PC-3 (cell line): ENCODE measurements around the gene E2F7. TPM values are rescaled to one million over a fixed set of nuclear protein-coding genes. Genes with fewer than 3 reads are reported as not detected.

Experiments
- ATAC-seq: fragments of 200-7000 bp; cut with Tn5 transposase; 2 replicates; pipeline ENCODE4 v1.9.1; 2020; ENCODE audit warnings: mild to moderate bottlenecking, moderate library complexity
- BruUV-seq: library from RNA; stranded (reverse); fragments of 400-500 nt; replicated peaks from 2 replicates; lab custom pipeline; 2021; lab: Mats Ljungman, UMichigan
- CTCF ChIA-PET: fragments of 300-600 bp; sonication (Branson Sonifier 250); formaldehyde crosslinking; loops from one replicate; lab custom pipeline; 2022; ENCODE audit warnings: antibody characterized with exemption; lab: Charles Lee
- POLR2A ChIA-PET: fragments of 300-600 bp; sonication (Branson Sonifier 250); formaldehyde crosslinking; loops from one replicate; lab custom pipeline; 2022; ENCODE audit warnings: antibody characterized with exemption; ENCODE audit not compliant: unreplicated experiment; lab: Charles Lee
- DNase-seq: peaks from one replicate; pipeline ENCODE4 v3.0.0-alpha.2; 2015
- H2AFZ ChIP-seq: fragments of 300-600 bp; sonication (generic); 2 replicates; pipeline ENCODE4 v1.6.0; 2016; ENCODE audit warnings: antibody characterized with exemption, low read length
- H3F3A ChIP-seq: fragments of 300-600 bp; sonication (generic); one replicate; pipeline ENCODE4 v1.6.0; 2017; ENCODE audit warnings: antibody characterized with exemption, low read length, control low read depth, mild to moderate bottlenecking; ENCODE audit not compliant: unreplicated experiment
- H3K27ac ChIP-seq: fragments of 300-600 bp; sonication (generic); 2 replicates; pipeline ENCODE4 v1.5.1; 2016; ENCODE audit warnings: mild to moderate bottlenecking, low read length
- H3K27me3 ChIP-seq: fragments of 300-600 bp; sonication (generic); 2 replicates; pipeline ENCODE4 v1.6.1; 2016; ENCODE audit warnings: low read length, mixed read lengths
- H3K36me3 ChIP-seq: fragments of 300-600 bp; sonication (generic); 2 replicates; pipeline ENCODE4 v1.6.1; 2016; ENCODE audit warnings: low read depth, mixed run types, low read length, mixed read lengths
- H3K4me1 ChIP-seq: fragments of 300-600 bp; sonication (generic); 2 replicates; pipeline ENCODE4 v1.5.1; 2016; ENCODE audit warnings: low read length; ENCODE audit not compliant: insufficient read depth
- H3K4me2 ChIP-seq: fragments of 300-600 bp; sonication (generic); 2 replicates; pipeline ENCODE4 v1.6.0; 2016; ENCODE audit warnings: low read length
- H3K4me3 ChIP-seq: fragments of 300-600 bp; sonication (generic); 2 replicates; pipeline ENCODE4 v1.5.1; 2016; ENCODE audit warnings: mild to moderate bottlenecking, low read length, mixed read lengths
- H3K79me2 ChIP-seq: fragments of 300-600 bp; sonication (generic); 2 replicates; pipeline ENCODE4 v1.6.1; 2017; ENCODE audit warnings: low read length, mixed read lengths
- H3K9ac ChIP-seq: fragments of 300-600 bp; sonication (generic); 2 replicates; pipeline ENCODE4 v1.6.0; 2016; ENCODE audit warnings: mild to moderate bottlenecking, low read length
- H3K9me2 ChIP-seq: fragments of 300-600 bp; sonication (generic); replicated peaks from 2 replicates; pipeline ENCODE4 v1.6.1; 2016; ENCODE audit warnings: mixed run types, low read length, mixed read lengths
- H3K9me3 ChIP-seq: fragments of 300-600 bp; sonication (generic); 2 replicates; pipeline ENCODE4 v1.6.1; 2016; ENCODE audit warnings: low read length, mixed read lengths
- H4K20me1 ChIP-seq: fragments of 300-600 bp; sonication (generic); 2 replicates; pipeline ENCODE4 v1.6.1; 2016; ENCODE audit warnings: low read length, mixed read lengths
- CTCF ChIP-seq: fragments of 300-600 bp; sonication (generic); conservative IDR thresholded peaks from 2 replicates; pipeline ENCODE4 v1.5.1; 2017; ENCODE audit warnings: antibody characterized with exemption, low read depth, mild to moderate bottlenecking, low read length
- EZH2 ChIP-seq: fragments of 300-600 bp; sonication (generic); IDR thresholded peaks from one replicate; pipeline ENCODE4 v1.6.1; 2017; ENCODE audit warnings: antibody characterized with exemption, mild to moderate bottlenecking, low read length; ENCODE audit not compliant: unreplicated experiment
- EZH2phosphoT487 ChIP-seq: fragments of 300-600 bp; sonication (generic); IDR thresholded peaks from 2 replicates; pipeline ENCODE4 v1.6.1; 2018; ENCODE audit warnings: mild to moderate bottlenecking, antibody characterized with exemption, low read length, borderline replicate concordance
- intact Hi-C: fragments of 100-400 bp; cut with micrococcal nuclease; formaldehyde crosslinking; loops from 2 replicates; pipeline ENCODE4 v1.9.0; 2023
- total RNA-seq: library from RNA; depleted of rRNA; stranded (reverse); fragments of >200 nt; gene quantifications from 2 replicates; pipeline ENCODE4 v1.2.3, GENCODE V29; 2014

Gene E2F7
- total RNA-seq, 1 experiment from 2014 or later: 19.0 TPM

- Histone ChIP-seq H3F3A (no peaks in the 10 kb centered on the region), H3K9ac (no peak overlapping the region), H3K4me2 (no peak overlapping the region), H4K20me1 (no peaks in the 10 kb centered on the region), H3K4me3 (no peak overlapping the region), H3K9me3 (no peaks in the 10 kb centered on the region), H3K27me3 (peaks cover 4% of the 10 kb centered on the region; the same call in 1 of the 2 replicates), H3K9me2 (no peaks in the 10 kb centered on the region), H3K36me3 (no peaks in the 10 kb centered on the region), H3K27ac (no peak overlapping the region), H2AFZ (no peak overlapping the region), H3K4me1 (no peaks in the 10 kb centered on the region), H3K79me2 (no peaks in the 10 kb centered on the region)
- DNase-seq (no peak), ATAC-seq (peak; percentile 31; the same call in 1 of the 2 replicates)
- BruUV-seq: no TSS peak
- intact Hi-C loops: no loop called here
- TF ChIP-seq CTCF: no peak
- no peak for TF ChIP-seq EZH2
- no peak for TF ChIP-seq EZH2phosphoT487
- ChIA-PET CTCF (no interaction called here), POLR2A (no interaction called here)
Measured at GRCh38 chr12:76998908-76999556, 66.3 kb downstream of the E2F7 start.

- CTCF ChIA-PET: no interaction called here
- Histone ChIP-seq H3K9me3 (no peaks in the 10 kb centered on the region), H3K9ac (no peak overlapping the region), H4K20me1 (no peaks in the 10 kb centered on the region), H3K27me3 (0 out of 2 replicates have a peak, but pooled peaks cover under 1% of the 10 kb centered on the region), H3K4me2 (no peak overlapping the region), H3K36me3 (no peaks in the 10 kb centered on the region), H3K27ac (no peak overlapping the region), H3K4me1 (no peaks in the 10 kb centered on the region), H3F3A (no peaks in the 10 kb centered on the region), H3K9me2 (no peaks in the 10 kb centered on the region), H3K79me2 (no peaks in the 10 kb centered on the region), H3K4me3 (no peak overlapping the region), H2AFZ (no peak overlapping the region)
- POLR2A ChIA-PET: no interaction called here
- no peak for ATAC-seq
- DNase-seq: no peak
- intact Hi-C loops: no loop called here
- TF ChIP-seq EZH2: no peak
- no TSS peak for BruUV-seq
Measured at GRCh38 chr12:76998386-76998785, 67.0 kb downstream of the E2F7 start.

- H3K27me3 ChIP-seq: no peaks in the 10 kb centered on the region
- H3K4me3 ChIP-seq: no peak overlapping the region
- no peak overlapping the region for H3K4me2 ChIP-seq
- no peaks in the 10 kb centered on the region for H3K9me3 ChIP-seq
- CTCF ChIA-PET: no interaction called here
- intact Hi-C loops: no loop called here
- no peak for ATAC-seq
- POLR2A ChIA-PET: no interaction called here
- no peaks in the 10 kb centered on the region for H3K36me3 ChIP-seq
- H3K9me2 ChIP-seq: no peaks in the 10 kb centered on the region
- no peaks in the 10 kb centered on the region for H3F3A ChIP-seq
- H3K79me2 ChIP-seq: no peaks in the 10 kb centered on the region
- BruUV-seq: no TSS peak
- H2AFZ ChIP-seq: no peak overlapping the region
- no peak for TF ChIP-seq CTCF
- no peak for TF ChIP-seq EZH2phosphoT487
- no peak for TF ChIP-seq EZH2
- no peak for DNase-seq
- H4K20me1 ChIP-seq: no peaks in the 10 kb centered on the region
- H3K9ac ChIP-seq: no peak overlapping the region
- no peaks in the 10 kb centered on the region for H3K4me1 ChIP-seq
- H3K27ac ChIP-seq: no peak overlapping the region
Measured at GRCh38 chr12:76997011-76997780, 68.2 kb downstream of the E2F7 start.
